Breast epithelium (tissue), 4 donors: ENCODE results near the gene BRD1. TPM values are rescaled to one million over a fixed set of nuclear protein-coding genes. Genes with fewer than 3 reads are reported as not detected.
"Not testable (repeated sequence)": the region's sequence is repeated elsewhere in the genome, so short reads cannot be mapped to it uniquely, and the experiment has no call there.

Experiments used
- DNase-seq, 2 donors: peaks; one replicate each; pipeline ENCODE4 v3.0.0-alpha.2; 2019; ENCODE audit warnings: low spot score in 2 of 2
- H3K27ac ChIP-seq, 2 donors: fragments of 200-600 bp; sonication (generic) in 1 of 2; one replicate each; pipeline ENCODE4 v1.5.1; 2016 to 2019; ENCODE audit warnings: mild to moderate bottlenecking in 1 of 2
- H3K27me3 ChIP-seq, 2 donors: fragments of 200-600 bp; sonication (generic) in 1 of 2; one replicate each; pipeline versions ENCODE4 v1.5.1 to v1.6.0; 2017 to 2019; ENCODE audit warnings: control low read depth in 1 of 2, mild to moderate bottlenecking in 1 of 2
- H3K36me3 ChIP-seq: fragments of 200-600 bp; one replicate; pipeline ENCODE4 v1.5.1; 2019
- H3K4me1 ChIP-seq, 2 donors: fragments of 200-600 bp; sonication (generic); one replicate each; pipeline ENCODE4 v1.5.1; 2016 to 2019; ENCODE audit warnings: control low read depth in 1 of 2
- H3K4me3 ChIP-seq, 3 donors: fragments of 200-600 bp; sonication (generic); 1 replicate in 2 of 3; 2 replicates in 1 of 3; pipeline ENCODE4 v1.5.1; 2016 to 2019; ENCODE audit warnings: mild to moderate bottlenecking in 3 of 3, moderate library complexity in 2 of 3
- H3K9me3 ChIP-seq, 2 donors: fragments of 200-600 bp; sonication (generic) in 1 of 2; one replicate each; pipeline ENCODE4 v1.5.1; 2016 to 2019; ENCODE audit warnings: control low read depth in 1 of 2
- POLR2A ChIP-seq: fragments of 450-650 bp; IDR thresholded peaks from one replicate; pipeline ENCODE4 v1.6.1; 2016; ENCODE audit warnings: antibody characterized with exemption, mild to moderate bottlenecking, moderate library complexity
- POLR2AphosphoS5 ChIP-seq, 3 donors: sonication (generic); formaldehyde crosslinking; IDR thresholded peaks; one replicate each; pipeline ENCODE4 v1.6.1; 2017; ENCODE audit warnings: antibody characterized with exemption in 3 of 3
- intact Hi-C: fragments of 100-400 bp; cut with DNase I; formaldehyde crosslinking; loops from one replicate; pipeline ENCODE4 v1.15.1; 2023; ENCODE audit warnings: low total_unique reads
- total RNA-seq, 3 donors: library from RNA; depleted of rRNA; stranded (reverse); fragments of >200 nt; gene quantifications; one replicate each; pipeline ENCODE4 v1.1.0, GENCODE V29; 2016
- TF ChIP-seq, protein P1 (sequence below), 3 donors: fragments of 450-650 bp; IDR thresholded peaks; one replicate each; pipeline ENCODE4 v1.5.1; 2016 to 2017; ENCODE audit warnings: antibody characterized with exemption in 3 of 3, mild to moderate bottlenecking in 3 of 3, moderate library complexity in 3 of 3

BRD1 gene
- total RNA-seq, 3 donors from 2014 or later: 33.4 to 35.1 (median 34.1) TPM

- intact Hi-C loops: no loop called here
- H3K4me1 ChIP-seq: peaks cover 13 to 21% of the 10 kb centered on the region in 2 donors
- no peaks in the 10 kb centered on the region for H3K27me3 ChIP-seq
- no peaks in the 10 kb centered on the region for H3K36me3 ChIP-seq
- TF ChIP-seq POLR2AphosphoS5 (IDR thresholded peaks at IDR 0.05) (no peak), POLR2A (no peak)
- TF ChIP-seq, protein P1, sequence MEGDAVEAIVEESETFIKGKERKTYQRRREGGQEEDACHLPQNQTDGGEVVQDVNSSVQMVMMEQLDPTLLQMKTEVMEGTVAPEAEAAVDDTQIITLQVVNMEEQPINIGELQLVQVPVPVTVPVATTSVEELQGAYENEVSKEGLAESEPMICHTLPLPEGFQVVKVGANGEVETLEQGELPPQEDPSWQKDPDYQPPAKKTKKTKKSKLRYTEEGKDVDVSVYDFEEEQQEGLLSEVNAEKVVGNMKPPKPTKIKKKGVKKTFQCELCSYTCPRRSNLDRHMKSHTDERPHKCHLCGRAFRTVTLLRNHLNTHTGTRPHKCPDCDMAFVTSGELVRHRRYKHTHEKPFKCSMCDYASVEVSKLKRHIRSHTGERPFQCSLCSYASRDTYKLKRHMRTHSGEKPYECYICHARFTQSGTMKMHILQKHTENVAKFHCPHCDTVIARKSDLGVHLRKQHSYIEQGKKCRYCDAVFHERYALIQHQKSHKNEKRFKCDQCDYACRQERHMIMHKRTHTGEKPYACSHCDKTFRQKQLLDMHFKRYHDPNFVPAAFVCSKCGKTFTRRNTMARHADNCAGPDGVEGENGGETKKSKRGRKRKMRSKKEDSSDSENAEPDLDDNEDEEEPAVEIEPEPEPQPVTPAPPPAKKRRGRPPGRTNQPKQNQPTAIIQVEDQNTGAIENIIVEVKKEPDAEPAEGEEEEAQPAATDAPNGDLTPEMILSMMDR (IDR thresholded peaks at IDR 0.05): no peak
- no peaks in the 10 kb centered on the region for H3K9me3 ChIP-seq
- no peak for DNase-seq
- no peak overlapping the region for H3K4me3 ChIP-seq
- no peak overlapping the region for H3K27ac ChIP-seq
Measured at GRCh38 chr22:49823289-49824045, 4.2 kb downstream of the BRD1 start.

DNA sequence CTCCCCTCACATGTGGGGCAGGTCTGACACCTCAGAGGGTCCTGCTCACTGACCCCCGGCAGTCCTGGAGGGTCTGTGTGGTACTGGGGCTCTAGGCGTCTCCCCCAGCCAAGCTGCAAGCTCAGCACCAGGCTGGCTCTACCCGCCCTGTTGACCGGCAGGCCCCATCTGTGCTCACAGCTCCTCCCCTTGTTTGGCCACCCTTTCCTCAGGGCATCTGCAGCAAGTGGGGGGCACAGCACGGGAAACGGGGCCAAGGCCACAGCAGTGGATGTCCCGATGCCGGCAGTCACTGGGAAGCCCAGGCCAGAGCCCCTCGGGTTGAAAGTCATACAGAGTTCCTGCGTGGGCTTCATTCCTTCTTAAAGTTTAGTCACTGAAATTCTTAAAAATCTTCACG lies 5.9 kb downstream of the BRD1 start:
- not testable (repeated sequence) for DNase-seq

GRCh38 chr22:49820984-49821383 lies 6.7 kb downstream of the BRD1 start:
- peaks cover 12 to 23% of the 10 kb centered on the region in 2 donors for H3K4me1 ChIP-seq
- H3K27me3 ChIP-seq: no peaks in the 10 kb centered on the region
- DNase-seq: no peak
- H3K27ac ChIP-seq: no peak overlapping the region
- intact Hi-C loops: no loop called here
- H3K4me3 ChIP-seq: no peak overlapping the region
- TF ChIP-seq POLR2A (no peak), POLR2AphosphoS5 (IDR thresholded peaks at IDR 0.05) (no peak)
- TF ChIP-seq, protein P1 (IDR thresholded peaks at IDR 0.05): no peak
- H3K9me3 ChIP-seq: no peaks in the 10 kb centered on the region
- H3K36me3 ChIP-seq: no peaks in the 10 kb centered on the region

More for the DNA sequence above, 5.9 kb downstream of the BRD1 start:
- H3K9me3 ChIP-seq, H3K4me3 ChIP-seq, H3K27ac ChIP-seq, H3K36me3 ChIP-seq, H3K27me3 ChIP-seq, intact Hi-C loops: not testable (repeated sequence)
- H3K4me1 ChIP-seq: peaks cover 13 to 21% of the 10 kb centered on the region in 2 donors

GRCh38 chr22:49817359-49817758 lies 10.3 kb downstream of the BRD1 start:
- TF ChIP-seq POLR2A (no peak), POLR2AphosphoS5 (IDR thresholded peaks at IDR 0.05) (no peak)
- TF ChIP-seq, protein P1 (IDR thresholded peaks at IDR 0.05): no peak
- no peak for DNase-seq

GRCh38 chr22:49815641-49816091 lies 12.0 kb downstream of the BRD1 start:
- Histone ChIP-seq H3K27ac (no peak overlapping the region), H3K36me3 (no peaks in the 10 kb centered on the region), H3K9me3 (no peaks in the 10 kb centered on the region), H3K4me3 (no peak overlapping the region), H3K27me3 (no peaks in the 10 kb centered on the region), H3K4me1 (peaks cover 0 to 4% of the 10 kb centered on the region in 2 donors)
- intact Hi-C loops: no loop called here
- TF ChIP-seq, protein P1 (IDR thresholded peaks at IDR 0.05): no peak
- TF ChIP-seq POLR2AphosphoS5 (IDR thresholded peaks at IDR 0.05): no peak
- no peak for TF ChIP-seq POLR2A
- no peak for DNase-seq

More at GRCh38 chr22:49817359-49817758, 10.3 kb downstream of the BRD1 start:
- no peak overlapping the region for H3K4me3 ChIP-seq
- intact Hi-C loops: no loop called here
- H3K4me1 ChIP-seq: peaks cover 0 to 4% of the 10 kb centered on the region in 2 donors
- H3K27ac ChIP-seq: no peak overlapping the region
- H3K9me3 ChIP-seq: no peaks in the 10 kb centered on the region
- H3K27me3 ChIP-seq: no peaks in the 10 kb centered on the region
- H3K36me3 ChIP-seq: no peaks in the 10 kb centered on the region
